ENCODE measurements around the gene CETP.

CETP gene, protein sequence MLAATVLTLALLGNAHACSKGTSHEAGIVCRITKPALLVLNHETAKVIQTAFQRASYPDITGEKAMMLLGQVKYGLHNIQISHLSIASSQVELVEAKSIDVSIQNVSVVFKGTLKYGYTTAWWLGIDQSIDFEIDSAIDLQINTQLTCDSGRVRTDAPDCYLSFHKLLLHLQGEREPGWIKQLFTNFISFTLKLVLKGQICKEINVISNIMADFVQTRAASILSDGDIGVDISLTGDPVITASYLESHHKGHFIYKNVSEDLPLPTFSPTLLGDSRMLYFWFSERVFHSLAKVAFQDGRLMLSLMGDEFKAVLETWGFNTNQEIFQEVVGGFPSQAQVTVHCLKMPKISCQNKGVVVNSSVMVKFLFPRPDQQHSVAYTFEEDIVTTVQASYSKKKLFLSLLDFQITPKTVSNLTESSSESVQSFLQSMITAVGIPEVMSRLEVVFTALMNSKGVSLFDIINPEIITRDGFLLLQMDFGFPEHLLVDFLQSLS

GRCh38 chr16:56961851-56962281 lies at the start of gene CETP:
CETP (plus strand) TSS chr16:56961950; CDS start chr16:56961980, 30 bp downstream.
- DNase-seq, result no peak

GRCh38 chr16:56912746-56913708 lies 48.7 kb upstream of the CETP start:
- no peak for DNase-seq

- no peak for DNase-seq
Observed at GRCh38 chr16:56914896-56915295, 46.9 kb upstream of the CETP start.

GRCh38 chr16:56915336-56916119 lies 46.2 kb upstream of the CETP start:
- DNase-seq, result no peak

- DNase-seq, result no peak
Observed at GRCh38 chr16:56916571-56917403, 45.0 kb upstream of the CETP start.

DNA sequence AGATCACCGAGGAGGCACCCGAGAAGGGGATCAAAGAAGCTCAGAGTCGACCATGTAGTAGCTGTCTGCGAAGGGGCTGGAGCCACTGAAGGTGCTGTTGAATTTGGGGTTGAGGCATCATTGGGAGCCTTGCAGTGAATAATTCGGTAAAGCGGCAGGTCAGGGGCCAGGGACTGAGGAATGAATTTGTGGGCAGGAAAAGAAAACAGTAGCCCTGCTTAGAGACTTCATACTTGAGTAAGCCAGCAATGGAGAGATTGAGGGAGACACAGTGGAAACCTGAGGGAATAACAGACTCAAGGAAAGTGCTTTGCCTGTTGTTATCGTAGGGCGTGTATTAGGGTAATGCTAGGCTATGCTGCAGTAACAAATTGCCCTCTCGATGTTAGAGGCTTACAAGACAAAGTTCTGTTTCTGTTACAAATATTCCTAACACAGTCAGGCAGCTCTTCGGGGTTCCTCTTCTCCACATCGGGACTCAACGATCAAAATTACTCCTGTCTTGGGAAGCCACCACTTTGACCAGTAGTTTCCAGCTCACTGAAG lies 43.2 kb upstream of the CETP start:
- DNase-seq, result no peak

GRCh38 chr16:56919099-56919800 lies 42.5 kb upstream of the CETP start:
- DNase-seq, result no peak

DNA sequence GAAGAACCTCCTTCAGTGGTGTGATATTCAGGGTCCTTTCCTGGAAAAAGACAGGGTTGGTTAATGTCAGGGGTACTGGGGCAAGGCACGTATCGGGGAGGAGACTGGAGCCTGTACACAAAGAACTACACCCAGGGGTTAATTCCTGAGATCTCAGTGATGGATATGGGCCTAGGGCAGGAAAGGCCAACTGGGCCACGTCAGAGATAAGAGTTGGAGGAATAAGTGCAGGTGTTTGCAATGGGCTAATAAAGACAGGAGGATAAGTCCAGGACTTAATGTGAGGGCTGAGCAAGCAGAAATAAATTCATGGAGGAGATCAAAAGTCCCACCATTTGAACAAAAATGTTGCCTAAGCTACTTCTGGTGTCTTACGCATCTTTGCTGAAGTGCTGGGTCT lies 40.2 kb upstream of the CETP start:
- no peak for DNase-seq

GRCh38 chr16:56923481-56924091 lies 38.2 kb upstream of the CETP start:
- no peak for DNase-seq

GRCh38 chr16:56927471-56927870 lies 34.3 kb upstream of the CETP start:
- no peak for DNase-seq

DNA sequence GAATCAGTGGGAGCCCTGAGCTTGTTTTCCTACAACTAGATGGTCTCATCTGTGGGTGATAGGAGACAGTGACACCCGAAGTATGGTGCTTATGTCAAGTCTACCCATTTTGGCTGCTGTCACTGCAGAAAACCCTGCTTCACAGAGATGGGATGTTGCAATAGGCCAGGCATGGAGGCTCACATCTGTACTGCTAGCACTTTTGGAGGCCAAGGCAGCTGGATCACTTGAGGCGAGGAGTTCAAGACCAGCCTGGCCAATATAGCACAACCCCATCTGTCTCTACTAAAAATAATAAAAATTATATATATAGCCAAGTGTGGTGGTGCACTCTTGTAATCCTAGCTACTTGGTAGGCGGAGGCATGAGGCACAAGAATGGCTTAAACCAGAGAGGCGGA lies 32.1 kb upstream of the CETP start:
- DNase-seq, result no peak

DNA sequence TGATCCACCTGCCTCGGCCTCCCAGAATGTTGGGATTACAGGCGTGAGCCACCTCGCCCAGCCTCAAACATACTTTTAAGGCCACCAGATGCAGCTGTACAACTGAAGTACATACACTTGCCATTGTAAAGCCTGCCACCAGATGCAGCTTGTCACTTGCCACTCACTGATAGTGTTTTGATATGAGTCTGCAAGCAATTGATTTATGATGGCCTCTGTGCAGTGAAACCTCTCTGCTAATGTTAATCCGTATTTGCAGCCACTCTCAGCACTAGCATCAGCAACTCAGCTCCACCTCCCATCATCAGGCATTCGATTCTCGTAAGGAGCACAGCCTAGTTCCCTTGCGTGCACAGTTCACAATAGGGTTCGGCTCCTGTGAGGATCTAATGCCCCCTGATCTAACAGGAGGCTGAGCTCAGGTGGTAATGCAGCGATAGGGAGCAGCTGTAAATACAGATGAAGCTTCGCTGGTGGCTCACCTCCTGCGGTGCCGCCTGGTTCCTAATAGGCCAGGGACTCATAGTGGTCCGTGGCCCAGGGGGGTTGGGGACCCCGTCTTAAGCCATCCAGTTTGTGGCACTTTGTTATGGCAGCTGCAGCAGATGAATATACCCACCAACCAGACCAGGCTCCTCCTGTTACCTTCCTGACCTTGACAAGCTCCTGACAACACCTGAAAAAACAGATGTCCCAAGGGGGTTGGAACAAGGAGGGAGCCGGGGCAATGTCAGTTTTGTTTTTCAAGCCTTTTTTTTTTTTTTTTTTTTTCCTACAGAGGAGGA lies 31.1 kb upstream of the CETP start:
- DNase-seq, result peak; percentile 97

DNA sequence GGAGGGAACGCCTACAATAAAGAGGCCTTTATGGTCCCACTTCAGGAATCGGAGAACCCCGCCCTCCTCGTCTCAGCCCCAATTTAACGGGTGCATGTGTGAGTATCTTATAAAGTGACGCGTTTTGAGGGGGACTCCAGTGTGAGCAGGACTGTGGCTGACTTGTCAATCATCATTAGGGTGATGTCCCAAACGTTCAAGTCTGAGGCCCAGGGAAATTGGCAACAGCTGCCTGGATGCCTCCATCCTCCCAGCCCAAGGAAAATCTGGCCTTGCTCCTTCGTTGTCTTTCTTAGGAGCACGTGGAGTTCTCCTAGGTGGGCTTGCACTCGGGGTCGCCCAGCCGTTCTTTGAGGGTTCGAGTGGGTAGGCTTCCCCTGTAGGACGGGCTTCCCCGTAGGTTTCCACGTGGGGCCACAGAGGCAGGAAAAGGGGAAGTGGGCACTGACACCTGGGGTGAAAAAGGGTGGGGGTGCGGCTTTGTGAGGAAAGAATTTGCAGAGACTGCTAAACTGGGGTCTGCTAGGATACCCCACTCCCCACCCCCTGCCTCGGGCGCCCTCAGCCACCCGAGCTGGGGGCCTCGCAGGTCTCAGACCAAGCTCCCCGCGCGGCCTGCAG lies 30.4 kb upstream of the CETP start:
- no peak for DNase-seq

GRCh38 chr16:56931892-56932720 lies 29.6 kb upstream of the CETP start, which contains the start of gene HERPUD1:
HERPUD1 (plus strand) TSS chr16:56932142; CDS start chr16:56932245, 103 bp downstream.
- peak; percentile 97 for DNase-seq

DNA sequence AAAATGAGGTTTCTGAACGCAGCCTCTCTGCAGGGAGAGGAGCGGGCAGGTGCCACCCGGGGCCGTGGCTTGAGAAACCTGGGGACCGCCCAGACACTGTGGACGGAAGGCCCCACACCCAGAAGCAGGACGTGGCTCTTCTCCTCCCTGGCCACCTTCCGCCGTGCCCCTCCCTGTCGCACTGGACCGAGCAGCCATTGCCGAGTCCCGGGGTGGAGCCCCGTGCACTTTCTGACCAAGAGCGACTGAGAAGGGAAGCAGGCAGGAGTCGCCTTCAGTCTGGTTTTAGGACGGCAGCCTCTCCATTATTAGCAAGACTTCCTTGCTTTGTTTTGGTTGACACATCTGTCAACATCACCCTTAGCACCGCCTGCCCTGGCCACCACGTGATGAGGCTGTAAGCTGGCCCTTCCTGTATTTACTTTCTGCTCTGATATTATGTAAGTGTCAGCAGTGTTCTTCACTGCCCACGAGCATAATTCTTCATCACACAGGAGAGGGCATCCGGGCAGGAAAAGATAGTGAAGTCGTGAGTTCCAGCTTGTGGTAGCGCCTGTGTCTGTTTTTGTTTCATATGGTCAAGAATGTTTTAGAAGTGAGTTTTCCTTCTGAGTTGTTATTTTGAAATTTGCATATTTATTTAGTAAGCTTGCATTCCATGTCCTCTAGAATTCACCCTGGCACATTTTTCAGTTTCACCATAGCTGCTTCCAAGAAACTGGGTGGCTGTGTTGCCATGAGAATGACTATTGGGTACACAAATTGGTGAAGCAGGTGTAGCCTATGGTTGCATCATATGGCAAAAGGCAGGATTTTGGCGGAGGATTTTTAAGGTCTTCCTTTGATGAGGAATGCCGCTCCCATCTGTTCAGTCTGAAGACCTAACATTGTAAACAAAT lies 28.8 kb upstream of the CETP start:
- DNase-seq, result peak; percentile 60

DNA sequence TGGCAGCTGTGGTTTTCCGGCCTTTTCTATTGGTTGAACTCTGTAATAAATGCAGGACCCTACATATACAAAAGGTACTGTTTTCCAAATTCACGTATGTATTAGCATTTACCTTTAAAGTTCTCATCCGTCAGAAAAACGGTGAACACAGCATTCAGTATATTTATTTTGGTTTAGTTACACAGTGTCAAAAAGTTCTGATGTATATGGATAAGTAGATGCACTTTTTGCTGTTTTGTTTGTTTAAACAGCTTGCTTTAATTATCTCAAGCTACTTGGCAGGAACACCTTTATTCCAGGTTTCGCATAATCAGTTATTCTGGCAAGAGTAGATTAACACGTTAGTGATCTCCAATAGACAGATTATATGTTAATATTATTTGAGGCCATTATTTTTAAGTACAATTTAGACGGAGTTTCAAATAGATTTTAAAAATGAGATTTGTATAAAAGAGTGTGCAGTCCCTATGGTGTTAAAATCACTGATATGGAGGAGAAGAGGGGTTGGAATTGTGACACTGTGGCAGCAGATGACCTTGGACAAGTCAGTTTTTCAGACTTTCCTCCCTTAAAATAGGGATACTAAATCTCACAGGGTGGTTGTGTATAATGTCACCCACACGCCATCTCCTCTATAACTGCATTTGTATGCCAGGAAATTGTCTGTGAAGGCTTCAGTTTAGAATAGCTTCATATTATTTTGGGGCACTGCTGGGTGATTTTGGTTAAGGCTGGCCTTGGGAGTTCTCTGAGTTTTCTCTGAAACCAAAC lies 27.7 kb upstream of the CETP start:
- DNase-seq, result no peak

All from NCI-H2171 treated with DMSO at 0.1 percent for 48 hours (cell line).